Measurements from ENCODE around the gene OR2C3. TPM values are rescaled to one million over a fixed set of nuclear protein-coding genes. Genes with fewer than 3 reads are reported as not detected.
"Not testable (repeated sequence)": the region's sequence is repeated elsewhere in the genome, so short reads cannot be mapped to it uniquely, and the experiment has no call there.

The OR2C3 gene
- total RNA-seq, 2 donors from 2014 or later = not detected

GRCh38 chr1:247487057-247487456, 49.2 kb downstream of the OR2C3 start:
- no peak overlapping the region for H3K27ac ChIP-seq
- no peaks in the 10 kb centered on the region for H3K4me1 ChIP-seq
- intact Hi-C loops (cut with DNase I) = no loop called here
- DNase-seq (peak in 1 of 4 donors; percentile 22), ATAC-seq (no peak)
- H3K36me3 ChIP-seq (replicated peaks in 1 of 2; ENCODE audit: insufficient read depth in 1 of 2, low read depth in 2 of 2) = no peaks in the 10 kb centered on the region
- TF ChIP-seq POLR2A (IDR thresholded peaks at IDR 0.05) (no peak), CTCF (IDR thresholded peaks at IDR 0.05) (peak in 4 of 7 experiments; percentile 26 to 36 (median 31))
- no peaks in the 10 kb centered on the region for H3K9me3 ChIP-seq
- H3K4me3 ChIP-seq = no peak overlapping the region
- no peaks in the 10 kb centered on the region for H3K27me3 ChIP-seq

- WGBS, 2 donors = 46 to 60% methylated on average over 1 of the region's 1 CpG
- Histone ChIP-seq H3K9me3 (no peaks in the 10 kb centered on the region), H3K36me3 (replicated peaks in 1 of 2; ENCODE audit: insufficient read depth in 1 of 2, low read depth in 2 of 2) (no peaks in the 10 kb centered on the region), H3K27ac (no peak overlapping the region), H3K4me3 (no peak overlapping the region), H3K4me1 (no peaks in the 10 kb centered on the region), H3K27me3 (no peaks in the 10 kb centered on the region)
- no peak for TF ChIP-seq POLR2A (IDR thresholded peaks at IDR 0.05)
- TF ChIP-seq CTCF (IDR thresholded peaks at IDR 0.05) = no peak
- DNase-seq (no peak), ATAC-seq (no peak)
- intact Hi-C loops (cut with DNase I) = no loop called here
Measured at GRCh38 chr1:247482747-247483146, 53.5 kb downstream of the OR2C3 start.

GRCh38 chr1:247476328-247477058, 59.7 kb downstream of the OR2C3 start:
- H3K27me3 ChIP-seq; H3K27ac ChIP-seq; H3K4me3 ChIP-seq; H3K4me1 ChIP-seq; ATAC-seq; H3K9me3 ChIP-seq; H3K36me3 ChIP-seq (replicated peaks in 1 of 2; ENCODE audit: insufficient read depth in 1 of 2, low read depth in 2 of 2); intact Hi-C loops (cut with DNase I); DNase-seq: not testable (repeated sequence)
- 79 to 80% methylated on average over 6 of the region's 6 CpGs for WGBS, 2 donors

GRCh38 chr1:247475793-247476192, 60.4 kb downstream of the OR2C3 start:
- Histone ChIP-seq H3K4me1 (no peaks in the 10 kb centered on the region), H3K9me3 (no peaks in the 10 kb centered on the region), H3K27me3 (no peaks in the 10 kb centered on the region), H3K36me3 (replicated peaks in 1 of 2; ENCODE audit: insufficient read depth in 1 of 2, low read depth in 2 of 2) (no peaks in the 10 kb centered on the region), H3K27ac (no peak overlapping the region), H3K4me3 (no peak overlapping the region)
- intact Hi-C loops (cut with DNase I) = no loop called here
- no peak for TF ChIP-seq CTCF (IDR thresholded peaks at IDR 0.05)
- TF ChIP-seq POLR2A (IDR thresholded peaks at IDR 0.05) = no peak
- DNase-seq (no peak), ATAC-seq (no peak)
- 79% methylated on average over 2 of the region's 2 CpGs for WGBS, 2 donors

Other genes starting within 250 kb of the OR2C3 start
- 10 to 100 TPM; 30.0 to 53.4 TPM for gene ZNF496, start 204.6 kb downstream of the OR2C3 start, total RNA-seq
- gene NLRP3, start 120.3 kb downstream of the OR2C3 start, total RNA-seq = 1 to 10 TPM in 1 of 2 donors, under 1 TPM in 1; 0.26 to 1.6 TPM
- gene OR2B11, start 78.3 kb downstream of the OR2C3 start, total RNA-seq = not detected
- under 1 TPM in 1 of 2 donors, not detected in 1; 0.66 TPM for gene GCSAML, start 12.7 kb upstream of the OR2C3 start, total RNA-seq
- gene OR2G2, start 51.9 kb upstream of the OR2C3 start, total RNA-seq = not detected
- not detected for gene OR2G3, start 69.1 kb upstream of the OR2C3 start, total RNA-seq
- gene OR13G1, start 143.3 kb upstream of the OR2C3 start, total RNA-seq = not detected
- not detected for gene OR6F1, start 180.2 kb upstream of the OR2C3 start, total RNA-seq
- gene OR14K1, start 202.2 kb upstream of the OR2C3 start, total RNA-seq = 1 to 10 TPM in 1 of 2 donors, not detected in 1; 1.3 TPM
- gene OR14A2, start 211.7 kb upstream of the OR2C3 start, total RNA-seq = not detected
- not detected for gene OR1C1, start 224.1 kb upstream of the OR2C3 start, total RNA-seq